ENCODE results near the gene ROPN1B.

ROPN1B gene

DNA sequence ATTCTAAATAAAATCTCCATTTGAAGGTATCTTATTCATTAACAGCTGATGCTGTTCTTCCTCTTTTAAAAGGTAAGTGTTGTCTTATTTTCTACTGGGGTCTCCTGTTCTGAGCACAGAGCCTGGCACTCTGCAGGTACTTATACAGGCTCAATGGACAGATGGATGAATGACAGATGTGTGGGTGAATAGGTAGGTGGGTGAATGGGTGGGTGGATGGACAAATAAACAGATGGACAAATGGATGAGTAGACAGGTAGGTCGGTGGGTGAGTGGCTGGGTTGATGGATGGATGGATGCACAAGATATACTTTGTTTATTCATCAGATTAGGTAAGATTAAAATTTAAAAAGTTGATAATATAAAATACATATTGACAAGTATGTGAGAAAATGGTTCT, 61.5 kb downstream of the ROPN1B start (continued):
- TF ChIP-seq, protein P1, sequence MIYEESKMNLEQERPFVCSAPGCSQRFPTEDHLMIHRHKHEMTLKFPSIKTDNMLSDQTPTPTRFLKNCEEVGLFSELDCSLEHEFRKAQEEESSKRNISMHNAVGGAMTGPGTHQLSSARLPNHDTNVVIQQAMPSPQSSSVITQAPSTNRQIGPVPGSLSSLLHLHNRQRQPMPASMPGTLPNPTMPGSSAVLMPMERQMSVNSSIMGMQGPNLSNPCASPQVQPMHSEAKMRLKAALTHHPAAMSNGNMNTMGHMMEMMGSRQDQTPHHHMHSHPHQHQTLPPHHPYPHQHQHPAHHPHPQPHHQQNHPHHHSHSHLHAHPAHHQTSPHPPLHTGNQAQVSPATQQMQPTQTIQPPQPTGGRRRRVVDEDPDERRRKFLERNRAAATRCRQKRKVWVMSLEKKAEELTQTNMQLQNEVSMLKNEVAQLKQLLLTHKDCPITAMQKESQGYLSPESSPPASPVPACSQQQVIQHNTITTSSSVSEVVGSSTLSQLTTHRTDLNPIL (CRISPR knock-in tag; IDR thresholded peaks at IDR 0.05; ENCODE audit: low read depth), result no peak
- TF ChIP-seq SNAI2 (CRISPR knock-in tag; IDR thresholded peaks at IDR 0.05), result no peak
- no peak for TF ChIP-seq PPARA (CRISPR knock-in tag; IDR thresholded peaks at IDR 0.05; ENCODE audit: borderline replicate concordance)
- TF ChIP-seq TOX (CRISPR knock-in tag; IDR thresholded peaks at IDR 0.05; ENCODE audit: borderline replicate concordance), result no peak
- no peak for TF ChIP-seq GLIS3 (CRISPR knock-in tag; IDR thresholded peaks at IDR 0.05)
- no peak for TF ChIP-seq TCF4 (CRISPR knock-in tag; IDR thresholded peaks at IDR 0.05; ENCODE audit: borderline replicate concordance)
- TF ChIP-seq RARB (CRISPR knock-in tag; IDR thresholded peaks at IDR 0.05), result no peak
- TF ChIP-seq ZNF8 (CRISPR knock-in tag; IDR thresholded peaks at IDR 0.05), result no peak
- TF ChIP-seq, protein P2, sequence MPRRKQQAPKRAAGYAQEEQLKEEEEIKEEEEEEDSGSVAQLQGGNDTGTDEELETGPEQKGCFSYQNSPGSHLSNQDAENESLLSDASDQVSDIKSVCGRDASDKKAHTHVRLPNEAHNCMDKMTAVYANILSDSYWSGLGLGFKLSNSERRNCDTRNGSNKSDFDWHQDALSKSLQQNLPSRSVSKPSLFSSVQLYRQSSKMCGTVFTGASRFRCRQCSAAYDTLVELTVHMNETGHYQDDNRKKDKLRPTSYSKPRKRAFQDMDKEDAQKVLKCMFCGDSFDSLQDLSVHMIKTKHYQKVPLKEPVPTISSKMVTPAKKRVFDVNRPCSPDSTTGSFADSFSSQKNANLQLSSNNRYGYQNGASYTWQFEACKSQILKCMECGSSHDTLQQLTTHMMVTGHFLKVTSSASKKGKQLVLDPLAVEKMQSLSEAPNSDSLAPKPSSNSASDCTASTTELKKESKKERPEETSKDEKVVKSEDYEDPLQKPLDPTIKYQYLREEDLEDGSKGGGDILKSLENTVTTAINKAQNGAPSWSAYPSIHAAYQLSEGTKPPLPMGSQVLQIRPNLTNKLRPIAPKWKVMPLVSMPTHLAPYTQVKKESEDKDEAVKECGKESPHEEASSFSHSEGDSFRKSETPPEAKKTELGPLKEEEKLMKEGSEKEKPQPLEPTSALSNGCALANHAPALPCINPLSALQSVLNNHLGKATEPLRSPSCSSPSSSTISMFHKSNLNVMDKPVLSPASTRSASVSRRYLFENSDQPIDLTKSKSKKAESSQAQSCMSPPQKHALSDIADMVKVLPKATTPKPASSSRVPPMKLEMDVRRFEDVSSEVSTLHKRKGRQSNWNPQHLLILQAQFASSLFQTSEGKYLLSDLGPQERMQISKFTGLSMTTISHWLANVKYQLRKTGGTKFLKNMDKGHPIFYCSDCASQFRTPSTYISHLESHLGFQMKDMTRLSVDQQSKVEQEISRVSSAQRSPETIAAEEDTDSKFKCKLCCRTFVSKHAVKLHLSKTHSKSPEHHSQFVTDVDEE (CRISPR knock-in tag; IDR thresholded peaks at IDR 0.05), result no peak
- TF ChIP-seq ZC3H10 (CRISPR knock-in tag; IDR thresholded peaks at IDR 0.05), result no peak

DNA sequence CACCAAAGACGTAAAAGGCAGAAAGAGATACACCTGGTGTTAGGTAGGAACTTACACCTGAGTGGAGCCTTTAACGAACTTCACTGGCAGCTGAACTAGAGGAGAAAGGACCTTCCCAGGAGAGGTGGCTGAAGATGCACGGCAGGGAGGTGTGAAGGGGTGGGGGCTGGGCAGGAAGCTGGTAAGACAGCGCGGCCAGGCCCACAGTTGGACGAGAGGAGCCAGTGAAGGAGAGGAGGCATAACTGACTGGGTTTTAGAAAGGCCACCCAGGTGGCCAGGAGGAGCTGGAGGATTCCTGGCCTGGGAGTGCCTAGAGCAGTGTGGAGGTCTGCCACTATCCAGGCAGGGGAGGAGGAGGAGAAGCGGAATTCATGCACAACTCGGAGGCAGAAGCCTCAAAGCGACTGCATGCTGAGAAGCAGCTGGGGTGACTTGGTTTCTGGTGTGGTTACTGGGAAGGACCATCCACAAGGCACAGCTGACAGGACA, 63.0 kb downstream of the ROPN1B start:
- no peak for TF ChIP-seq ZNF8 (CRISPR knock-in tag; IDR thresholded peaks at IDR 0.05)
- TF ChIP-seq TCF4 (CRISPR knock-in tag; IDR thresholded peaks at IDR 0.05; ENCODE audit: borderline replicate concordance), result no peak
- no peak for TF ChIP-seq ISL1 (CRISPR knock-in tag; IDR thresholded peaks at IDR 0.05)
- no peak for TF ChIP-seq ZNF565 (CRISPR knock-in tag; conservative IDR thresholded peaks at IDR 0.05; ENCODE audit: low read depth)
- TF ChIP-seq CSDC2 (CRISPR knock-in tag; IDR thresholded peaks at IDR 0.05), result no peak
- no peak for TF ChIP-seq SNAI2 (CRISPR knock-in tag; IDR thresholded peaks at IDR 0.05)
- TF ChIP-seq RARB (CRISPR knock-in tag; IDR thresholded peaks at IDR 0.05), result no peak
- TF ChIP-seq TOX (CRISPR knock-in tag; IDR thresholded peaks at IDR 0.05; ENCODE audit: borderline replicate concordance), result no peak
- no peak for TF ChIP-seq ZFP30 (CRISPR knock-in tag; IDR thresholded peaks at IDR 0.05)
- no peak for TF ChIP-seq ZFP3 (CRISPR knock-in tag; IDR thresholded peaks at IDR 0.05)
- no peak for TF ChIP-seq ZC3H10 (CRISPR knock-in tag; IDR thresholded peaks at IDR 0.05)
- no peak for TF ChIP-seq PPARA (CRISPR knock-in tag; IDR thresholded peaks at IDR 0.05; ENCODE audit: borderline replicate concordance)
- no peak for TF ChIP-seq GLIS3 (CRISPR knock-in tag; IDR thresholded peaks at IDR 0.05)
- TF ChIP-seq, protein P3, sequence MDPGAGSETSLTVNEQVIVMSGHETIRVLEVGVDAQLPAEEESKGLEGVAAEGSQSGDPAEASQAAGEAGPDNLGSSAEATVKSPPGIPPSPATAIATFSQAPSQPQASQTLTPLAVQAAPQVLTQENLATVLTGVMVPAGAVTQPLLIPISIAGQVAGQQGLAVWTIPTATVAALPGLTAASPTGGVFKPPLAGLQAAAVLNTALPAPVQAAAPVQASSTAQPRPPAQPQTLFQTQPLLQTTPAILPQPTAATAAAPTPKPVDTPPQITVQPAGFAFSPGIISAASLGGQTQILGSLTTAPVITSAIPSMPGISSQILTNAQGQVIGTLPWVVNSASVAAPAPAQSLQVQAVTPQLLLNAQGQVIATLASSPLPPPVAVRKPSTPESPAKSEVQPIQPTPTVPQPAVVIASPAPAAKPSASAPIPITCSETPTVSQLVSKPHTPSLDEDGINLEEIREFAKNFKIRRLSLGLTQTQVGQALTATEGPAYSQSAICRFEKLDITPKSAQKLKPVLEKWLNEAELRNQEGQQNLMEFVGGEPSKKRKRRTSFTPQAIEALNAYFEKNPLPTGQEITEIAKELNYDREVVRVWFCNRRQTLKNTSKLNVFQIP (CRISPR knock-in tag; IDR thresholded peaks at IDR 0.05; ENCODE audit: borderline replicate concordance, low read depth), result no peak
- TF ChIP-seq, protein P2 (CRISPR knock-in tag; IDR thresholded peaks at IDR 0.05), result no peak
- no peak for TF ChIP-seq ESRRG (CRISPR knock-in tag; IDR thresholded peaks at IDR 0.05)
- no peak for ATAC-seq

Data from SK-N-SH treated with all-trans-retinoic acid at 6 μM for 48 hours (cell line).